Liver (tissue), 3 donors: ENCODE data around the gene CDKL4.

Experiments used
- EGR1 ChIP-seq, 2 donors: IDR thresholded peaks; 2 replicates each; pipeline ENCODE4 v1.6.1; 2016 to 2018; ENCODE audit warnings: antibody characterized with exemption in 2 of 2, low read depth in 2 of 2
- GABPA ChIP-seq, 2 donors: IDR thresholded peaks in 1 of 2; conservative IDR thresholded peaks in 1 of 2; 2 replicates each; pipeline ENCODE4 v1.6.1; 2016; ENCODE audit warnings: antibody characterized with exemption in 2 of 2, mild to moderate bottlenecking in 1 of 2, moderate library complexity in 1 of 2
- HNF4A ChIP-seq, 2 donors: conservative IDR thresholded peaks; 2 replicates each; pipeline ENCODE4 v1.6.1; 2016; ENCODE audit warnings: antibody characterized with exemption in 2 of 2, mild to moderate bottlenecking in 2 of 2
- YY1 ChIP-seq: IDR thresholded peaks from 2 replicates; pipeline ENCODE4 v1.6.1; 2016; ENCODE audit warnings: antibody characterized with exemption, mild to moderate bottlenecking
- TF ChIP-seq, protein P1 (sequence below): fragments of 150-350 bp; IDR thresholded peaks from 2 replicates; pipeline ENCODE4 v1.5.1; 2017; ENCODE audit warnings: improper control_type of control experiment, low read depth, low read length; ENCODE audit not compliant: missing input control
- TF ChIP-seq, protein P2 (sequence below): IDR thresholded peaks from 2 replicates; pipeline ENCODE4 v1.6.1; 2016; ENCODE audit warnings: antibody characterized with exemption
- TF ChIP-seq, protein P3 (sequence below): IDR thresholded peaks from 2 replicates; pipeline ENCODE4 v1.6.1; 2016; ENCODE audit warnings: antibody characterized with exemption, mild to moderate bottlenecking
- TF ChIP-seq, protein P4 (sequence below): IDR thresholded peaks from 2 replicates; pipeline ENCODE4 v1.6.1; 2016; ENCODE audit warnings: antibody characterized with exemption
- TF ChIP-seq, protein P5 (sequence below): IDR thresholded peaks from 2 replicates; pipeline ENCODE4 v1.6.1; 2016; ENCODE audit warnings: antibody characterized with exemption
- donor health status: healthy.
- donor health status: healthy.

DNA sequence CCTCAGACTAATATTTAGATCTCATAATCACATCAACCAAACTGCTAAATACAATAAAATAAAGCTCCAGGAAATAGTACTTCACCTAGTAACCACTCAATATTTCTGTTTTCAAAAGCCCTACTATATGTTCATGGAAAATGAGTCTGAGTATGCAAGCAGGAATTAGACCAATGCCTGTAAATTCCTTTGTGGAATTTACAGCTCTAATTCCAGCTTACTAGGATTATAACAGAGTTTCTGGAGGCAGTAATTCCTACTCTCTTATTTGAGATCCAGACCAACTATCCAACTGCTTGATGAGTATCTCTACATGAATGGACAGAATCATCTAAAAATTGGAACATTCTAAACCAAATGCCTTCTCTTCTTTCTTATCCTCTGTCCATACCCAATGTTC, 11.6 kb downstream of the CDKL4 start:
- TF ChIP-seq GABPA (IDR thresholded peaks at IDR 0.05 in 1 of 2, conservative IDR thresholded peaks at IDR 0.05 in 1 of 2) (no peak), EGR1 (IDR thresholded peaks at IDR 0.05; ENCODE audit: low read depth in 2 of 2) (no peak), HNF4A (conservative IDR thresholded peaks at IDR 0.05) (no peak), YY1 (no peak)
- TF ChIP-seq, protein P1, sequence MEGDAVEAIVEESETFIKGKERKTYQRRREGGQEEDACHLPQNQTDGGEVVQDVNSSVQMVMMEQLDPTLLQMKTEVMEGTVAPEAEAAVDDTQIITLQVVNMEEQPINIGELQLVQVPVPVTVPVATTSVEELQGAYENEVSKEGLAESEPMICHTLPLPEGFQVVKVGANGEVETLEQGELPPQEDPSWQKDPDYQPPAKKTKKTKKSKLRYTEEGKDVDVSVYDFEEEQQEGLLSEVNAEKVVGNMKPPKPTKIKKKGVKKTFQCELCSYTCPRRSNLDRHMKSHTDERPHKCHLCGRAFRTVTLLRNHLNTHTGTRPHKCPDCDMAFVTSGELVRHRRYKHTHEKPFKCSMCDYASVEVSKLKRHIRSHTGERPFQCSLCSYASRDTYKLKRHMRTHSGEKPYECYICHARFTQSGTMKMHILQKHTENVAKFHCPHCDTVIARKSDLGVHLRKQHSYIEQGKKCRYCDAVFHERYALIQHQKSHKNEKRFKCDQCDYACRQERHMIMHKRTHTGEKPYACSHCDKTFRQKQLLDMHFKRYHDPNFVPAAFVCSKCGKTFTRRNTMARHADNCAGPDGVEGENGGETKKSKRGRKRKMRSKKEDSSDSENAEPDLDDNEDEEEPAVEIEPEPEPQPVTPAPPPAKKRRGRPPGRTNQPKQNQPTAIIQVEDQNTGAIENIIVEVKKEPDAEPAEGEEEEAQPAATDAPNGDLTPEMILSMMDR: no peak
- TF ChIP-seq, protein P2, sequence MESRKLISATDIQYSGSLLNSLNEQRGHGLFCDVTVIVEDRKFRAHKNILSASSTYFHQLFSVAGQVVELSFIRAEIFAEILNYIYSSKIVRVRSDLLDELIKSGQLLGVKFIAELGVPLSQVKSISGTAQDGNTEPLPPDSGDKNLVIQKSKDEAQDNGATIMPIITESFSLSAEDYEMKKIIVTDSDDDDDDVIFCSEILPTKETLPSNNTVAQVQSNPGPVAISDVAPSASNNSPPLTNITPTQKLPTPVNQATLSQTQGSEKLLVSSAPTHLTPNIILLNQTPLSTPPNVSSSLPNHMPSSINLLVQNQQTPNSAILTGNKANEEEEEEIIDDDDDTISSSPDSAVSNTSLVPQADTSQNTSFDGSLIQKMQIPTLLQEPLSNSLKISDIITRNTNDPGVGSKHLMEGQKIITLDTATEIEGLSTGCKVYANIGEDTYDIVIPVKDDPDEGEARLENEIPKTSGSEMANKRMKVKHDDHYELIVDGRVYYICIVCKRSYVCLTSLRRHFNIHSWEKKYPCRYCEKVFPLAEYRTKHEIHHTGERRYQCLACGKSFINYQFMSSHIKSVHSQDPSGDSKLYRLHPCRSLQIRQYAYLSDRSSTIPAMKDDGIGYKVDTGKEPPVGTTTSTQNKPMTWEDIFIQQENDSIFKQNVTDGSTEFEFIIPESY: no peak
- TF ChIP-seq, protein P3, sequence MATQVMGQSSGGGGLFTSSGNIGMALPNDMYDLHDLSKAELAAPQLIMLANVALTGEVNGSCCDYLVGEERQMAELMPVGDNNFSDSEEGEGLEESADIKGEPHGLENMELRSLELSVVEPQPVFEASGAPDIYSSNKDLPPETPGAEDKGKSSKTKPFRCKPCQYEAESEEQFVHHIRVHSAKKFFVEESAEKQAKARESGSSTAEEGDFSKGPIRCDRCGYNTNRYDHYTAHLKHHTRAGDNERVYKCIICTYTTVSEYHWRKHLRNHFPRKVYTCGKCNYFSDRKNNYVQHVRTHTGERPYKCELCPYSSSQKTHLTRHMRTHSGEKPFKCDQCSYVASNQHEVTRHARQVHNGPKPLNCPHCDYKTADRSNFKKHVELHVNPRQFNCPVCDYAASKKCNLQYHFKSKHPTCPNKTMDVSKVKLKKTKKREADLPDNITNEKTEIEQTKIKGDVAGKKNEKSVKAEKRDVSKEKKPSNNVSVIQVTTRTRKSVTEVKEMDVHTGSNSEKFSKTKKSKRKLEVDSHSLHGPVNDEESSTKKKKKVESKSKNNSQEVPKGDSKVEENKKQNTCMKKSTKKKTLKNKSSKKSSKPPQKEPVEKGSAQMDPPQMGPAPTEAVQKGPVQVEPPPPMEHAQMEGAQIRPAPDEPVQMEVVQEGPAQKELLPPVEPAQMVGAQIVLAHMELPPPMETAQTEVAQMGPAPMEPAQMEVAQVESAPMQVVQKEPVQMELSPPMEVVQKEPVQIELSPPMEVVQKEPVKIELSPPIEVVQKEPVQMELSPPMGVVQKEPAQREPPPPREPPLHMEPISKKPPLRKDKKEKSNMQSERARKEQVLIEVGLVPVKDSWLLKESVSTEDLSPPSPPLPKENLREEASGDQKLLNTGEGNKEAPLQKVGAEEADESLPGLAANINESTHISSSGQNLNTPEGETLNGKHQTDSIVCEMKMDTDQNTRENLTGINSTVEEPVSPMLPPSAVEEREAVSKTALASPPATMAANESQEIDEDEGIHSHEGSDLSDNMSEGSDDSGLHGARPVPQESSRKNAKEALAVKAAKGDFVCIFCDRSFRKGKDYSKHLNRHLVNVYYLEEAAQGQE: no peak
- TF ChIP-seq, protein P4, sequence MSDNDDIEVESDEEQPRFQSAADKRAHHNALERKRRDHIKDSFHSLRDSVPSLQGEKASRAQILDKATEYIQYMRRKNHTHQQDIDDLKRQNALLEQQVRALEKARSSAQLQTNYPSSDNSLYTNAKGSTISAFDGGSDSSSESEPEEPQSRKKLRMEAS: no peak
- TF ChIP-seq, protein P5, sequence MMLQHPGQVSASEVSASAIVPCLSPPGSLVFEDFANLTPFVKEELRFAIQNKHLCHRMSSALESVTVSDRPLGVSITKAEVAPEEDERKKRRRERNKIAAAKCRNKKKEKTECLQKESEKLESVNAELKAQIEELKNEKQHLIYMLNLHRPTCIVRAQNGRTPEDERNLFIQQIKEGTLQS: no peak
